GM21529 (cell line): Measurements from ENCODE around the gene VAT1.
"Not testable (repeated sequence)": the region's sequence is repeated elsewhere in the genome, so short reads cannot be mapped to it uniquely, and the experiment has no call there.

Source experiments
- ATAC-seq: cut with Tn5 transposase; IDR thresholded peaks from one replicate; pipeline ENCODE4 v1.9.1; 2021; ENCODE audit not compliant: unreplicated experiment

Gene VAT1

GRCh38 chr17:43021741-43022512, at the start of gene VAT1:
Gene VAT1, minus strand, starts transcription at chr17:43022385. Its CDS starts 63 bp downstream, at chr17:43022322.
- no peak for ATAC-seq

DNA sequence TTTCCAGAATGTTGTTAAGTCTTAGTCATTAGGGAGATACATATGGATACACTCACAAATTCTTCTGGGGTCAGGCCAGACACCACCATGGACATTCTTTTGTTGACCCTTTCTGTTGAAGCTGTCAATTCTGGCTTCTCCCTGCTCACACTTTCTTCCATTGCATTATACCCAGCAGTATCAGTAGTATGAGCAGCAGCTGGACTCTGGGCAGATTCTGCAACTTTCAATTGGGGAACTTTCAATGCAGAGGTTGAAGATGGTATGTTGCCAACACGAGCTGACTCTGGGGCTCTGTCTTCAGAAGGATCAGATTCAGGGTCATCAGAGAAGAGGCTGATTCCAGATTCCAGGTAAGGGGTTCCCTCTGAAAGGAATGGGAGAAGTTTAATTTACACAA, 48.7 kb upstream of the VAT1 start:
- no peak for ATAC-seq

- no peak for ATAC-seq
Observed at GRCh38 chr17:43070257-43070656, 48.1 kb upstream of the VAT1 start.

- no peak for ATAC-seq
Observed at GRCh38 chr17:43069368-43069898, 47.2 kb upstream of the VAT1 start.

- no peak for ATAC-seq
Observed at GRCh38 chr17:43068570-43069367, 46.6 kb upstream of the VAT1 start.

DNA sequence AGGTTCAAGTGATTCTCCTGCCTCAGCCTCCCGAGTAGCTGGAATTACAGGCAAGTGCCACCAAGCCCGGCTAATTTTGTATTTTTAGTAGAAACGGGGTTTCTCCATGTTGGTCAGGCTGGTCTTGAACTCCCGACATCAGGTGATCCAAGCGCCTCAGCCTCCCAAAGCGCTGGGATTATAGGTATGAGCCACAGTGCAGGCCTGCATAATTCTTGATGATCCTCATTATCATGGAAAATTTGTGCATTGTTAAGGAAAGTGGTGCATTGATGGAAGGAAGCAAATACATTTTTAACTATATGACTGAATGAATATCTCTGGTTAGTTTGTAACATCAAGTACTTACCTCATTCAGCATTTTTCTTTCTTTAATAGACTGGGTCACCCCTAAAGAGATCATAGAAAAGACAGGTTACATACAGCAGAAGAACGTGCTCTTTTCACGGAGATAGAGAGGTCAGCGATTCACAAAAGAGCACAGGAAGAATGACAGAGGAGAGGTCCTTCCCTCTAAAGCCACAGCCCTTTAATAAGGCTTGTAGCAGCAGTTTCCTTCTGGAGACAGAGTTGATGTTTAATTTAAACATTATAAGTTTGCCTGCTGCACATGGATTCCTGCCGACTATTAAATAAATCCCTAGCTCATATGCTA, 40.9 kb upstream of the VAT1 start:
- no peak for ATAC-seq

- no peak for ATAC-seq
Observed at GRCh38 chr17:43056051-43056450, 33.9 kb upstream of the VAT1 start.

DNA sequence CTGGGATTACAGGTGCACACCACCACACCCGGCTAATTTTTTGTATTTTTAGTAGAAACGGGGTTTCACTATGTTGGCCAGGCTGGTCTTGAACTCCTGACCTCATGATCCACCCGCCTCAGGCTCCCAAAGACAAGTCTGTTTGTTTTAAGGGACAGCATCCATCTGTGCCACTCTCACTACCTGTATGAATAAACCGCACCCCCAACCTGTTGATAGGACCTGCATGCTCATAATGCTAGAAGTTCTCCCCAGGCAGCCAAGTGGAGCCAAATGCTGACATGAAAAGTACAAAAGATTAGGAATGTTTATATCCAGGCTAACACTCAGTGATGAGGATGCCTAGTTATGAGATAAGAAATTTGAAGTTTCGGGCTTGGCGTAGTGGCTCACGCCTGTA, 30.8 kb upstream of the VAT1 start:
- ATAC-seq: not testable (repeated sequence)

DNA sequence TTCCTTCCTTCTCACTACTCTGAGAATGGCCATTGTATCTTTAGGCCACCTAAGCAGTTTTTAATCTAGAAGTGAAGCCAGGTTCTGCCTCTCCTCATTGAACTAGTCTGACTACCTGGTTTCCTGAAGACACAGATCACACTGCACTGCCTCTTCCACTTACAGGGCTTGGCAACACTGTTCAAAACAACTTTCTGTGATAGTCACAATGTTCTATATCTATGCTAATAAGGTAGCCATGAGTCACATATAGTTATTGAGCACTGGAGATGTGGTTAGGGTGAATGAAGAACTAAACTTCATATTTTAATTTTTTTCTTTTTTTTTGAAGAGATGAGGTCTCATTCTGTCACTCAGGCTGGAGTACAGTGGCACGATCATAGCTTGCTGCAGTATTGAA, 29.8 kb upstream of the VAT1 start:
- no peak for ATAC-seq

- ATAC-seq: no peak
Observed at GRCh38 chr17:43044024-43044423, 21.8 kb upstream of the VAT1 start.

GRCh38 chr17:43043307-43043706, 21.1 kb upstream of the VAT1 start:
- no peak for ATAC-seq

- ATAC-seq: no peak
Observed at GRCh38 chr17:43042025-43042628, 19.9 kb upstream of the VAT1 start.

DNA sequence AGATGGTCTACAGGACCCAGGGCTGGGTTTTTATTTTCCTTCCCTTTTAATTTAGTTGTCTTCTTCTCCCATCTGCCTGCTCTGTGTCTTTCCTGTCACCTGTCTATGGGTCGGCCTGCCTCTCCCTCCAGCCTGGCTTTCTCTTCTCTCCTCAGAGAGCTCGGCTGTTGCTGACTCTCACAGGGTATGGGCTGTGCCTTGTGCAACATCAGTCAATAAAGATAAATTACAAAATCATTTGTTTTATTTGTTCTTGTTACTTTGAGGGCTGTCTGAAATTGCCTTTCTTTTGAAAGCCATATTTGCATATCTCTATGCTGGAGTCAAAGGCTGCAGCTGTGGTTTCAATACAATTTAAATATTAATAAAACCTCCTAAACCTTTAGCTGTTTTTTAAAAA, 18.5 kb upstream of the VAT1 start:
- no peak for ATAC-seq

DNA sequence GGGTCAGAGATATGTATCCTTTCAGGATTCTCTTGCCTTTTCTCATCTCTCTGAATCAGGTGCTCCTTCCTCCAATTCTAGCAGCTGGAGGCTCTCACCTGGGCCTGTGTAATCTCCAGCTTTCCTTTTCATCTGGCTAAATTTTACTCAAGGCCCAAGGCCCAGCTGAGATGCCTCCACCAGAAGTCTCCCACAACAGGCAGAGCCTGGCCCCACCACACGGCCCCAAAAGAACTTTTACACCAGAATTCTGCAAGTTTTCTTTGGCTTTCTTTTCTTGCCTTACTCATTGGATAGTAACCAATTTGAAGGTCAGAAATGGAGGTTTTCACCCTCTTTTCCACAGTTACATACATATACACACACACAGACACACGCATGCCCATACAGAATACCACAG, 17.5 kb upstream of the VAT1 start:
- ATAC-seq: no peak

- no peak for ATAC-seq
Observed at GRCh38 chr17:43034894-43035293, 12.7 kb upstream of the VAT1 start.

- no peak for ATAC-seq
Observed at GRCh38 chr17:43033948-43034881, 12.0 kb upstream of the VAT1 start.

DNA sequence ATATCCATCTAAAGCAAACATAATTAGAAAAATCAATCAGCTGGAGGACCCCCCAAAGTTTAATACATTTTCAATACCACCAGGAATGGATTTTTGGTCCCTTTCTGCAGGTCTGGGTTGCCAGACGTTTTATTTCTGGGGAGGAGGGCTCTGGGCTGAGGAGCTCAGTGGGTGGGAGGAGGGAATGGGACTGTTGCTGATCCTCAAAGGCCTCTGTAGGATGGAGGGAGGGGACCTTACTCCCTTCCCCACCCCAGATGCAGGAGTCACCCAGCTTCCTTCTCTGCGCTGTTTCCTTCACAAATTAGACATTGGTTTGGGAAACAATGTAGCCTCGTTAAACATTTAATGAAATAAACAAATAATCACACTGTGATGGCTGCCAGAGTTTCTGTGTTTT, 9.5 kb upstream of the VAT1 start:
- no peak for ATAC-seq

- ATAC-seq: no peak
Observed at GRCh38 chr17:43030137-43030767, 8.1 kb upstream of the VAT1 start.

GRCh38 chr17:43028221-43028861, 6.2 kb upstream of the VAT1 start:
- no peak for ATAC-seq
